Mammary epithelial cell (primary cell): ENCODE measurements around the gene LPCAT1.

ENCODE experiments used
- CTCF ChIP-seq, 2 donors: IDR thresholded peaks in 1 of 2; conservative IDR thresholded peaks in 1 of 2; 2 replicates each; pipeline ENCODE4 v1.5.1; 2011 to 2012; ENCODE audit warnings: inconsistent platforms in 2 of 2, low read length in 2 of 2, mild to moderate bottlenecking in 2 of 2, control low read depth in 1 of 2, low read depth in 1 of 2; ENCODE audit not compliant: insufficient read depth in 1 of 2; ENCODE audit errors: extremely low read depth in 1 of 2
- EZH2 ChIP-seq: IDR thresholded peaks from 2 replicates; pipeline ENCODE4 v1.6.1; 2012; ENCODE audit warnings: low read length, inconsistent platforms, borderline replicate concordance

GRCh38 chr5:1558944-1559343, 35.2 kb upstream of the LPCAT1 start:
- TF ChIP-seq CTCF (conservative IDR thresholded peaks at IDR 0.05 in 1 of 2, IDR thresholded peaks at IDR 0.05 in 1 of 2; ENCODE audit: extremely low read depth in 1 of 2, insufficient read depth in 1 of 2, low read depth in 1 of 2, low read length in 2 of 2) (no peak), EZH2 (no peak)
